RKO (cell line): ENCODE measurements around the gene ECHS1.
"Not testable (repeated sequence)": the region's sequence is repeated elsewhere in the genome, so short reads cannot be mapped to it uniquely, and the experiment has no call there.

ENCODE experiments used
- DNase-seq: peaks from one replicate; pipeline ENCODE4 v3.0.0-alpha.2; 2016; ENCODE audit warnings: low spot score

The ECHS1 gene

GRCh38 chr10:133378251-133379096 lies 5.3 kb upstream of the ECHS1 start:
- DNase-seq, result peak; percentile 47

- DNase-seq, result no peak
Measured at GRCh38 chr10:133377818-133378250, 4.7 kb upstream of the ECHS1 start.

DNA sequence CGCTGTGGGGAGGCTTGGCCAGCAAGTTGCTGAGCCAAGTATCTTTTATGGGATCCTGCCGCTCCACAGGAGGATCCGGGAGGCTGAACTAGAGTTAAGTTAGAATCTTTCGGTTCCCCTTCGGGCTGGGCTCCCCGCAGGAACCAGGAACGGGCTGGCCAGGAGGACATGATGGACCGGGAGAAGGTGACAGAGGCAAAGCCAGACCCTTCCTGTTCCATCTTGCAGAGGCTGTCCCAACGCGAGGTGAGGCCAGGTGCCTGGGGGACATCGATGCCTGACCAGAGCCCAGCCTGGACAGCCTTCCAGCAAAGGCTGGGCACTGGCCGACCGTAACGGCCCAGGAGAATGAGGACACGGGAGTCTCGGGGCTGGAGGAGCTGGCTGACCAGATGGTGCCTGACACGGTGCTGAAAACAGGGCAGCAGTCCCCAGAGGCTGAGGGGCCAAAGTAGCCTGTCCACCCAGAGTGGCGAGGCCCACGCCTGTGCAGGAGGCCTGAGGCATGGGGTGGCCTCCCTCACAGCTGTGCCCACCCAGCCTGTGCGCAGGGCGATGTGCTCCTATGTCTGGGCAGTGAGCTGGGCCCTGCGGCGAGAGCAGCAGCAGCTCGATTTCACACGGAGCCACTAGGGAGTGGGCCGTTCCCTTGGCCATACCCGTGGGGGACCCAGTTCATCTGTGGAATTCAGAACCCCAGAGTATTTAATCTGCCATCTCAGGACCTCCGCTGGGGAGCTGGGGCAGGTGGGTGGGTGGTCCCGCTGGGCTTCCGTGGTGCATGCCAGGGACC lies 4.1 kb upstream of the ECHS1 start:
- DNase-seq, result no peak

DNA sequence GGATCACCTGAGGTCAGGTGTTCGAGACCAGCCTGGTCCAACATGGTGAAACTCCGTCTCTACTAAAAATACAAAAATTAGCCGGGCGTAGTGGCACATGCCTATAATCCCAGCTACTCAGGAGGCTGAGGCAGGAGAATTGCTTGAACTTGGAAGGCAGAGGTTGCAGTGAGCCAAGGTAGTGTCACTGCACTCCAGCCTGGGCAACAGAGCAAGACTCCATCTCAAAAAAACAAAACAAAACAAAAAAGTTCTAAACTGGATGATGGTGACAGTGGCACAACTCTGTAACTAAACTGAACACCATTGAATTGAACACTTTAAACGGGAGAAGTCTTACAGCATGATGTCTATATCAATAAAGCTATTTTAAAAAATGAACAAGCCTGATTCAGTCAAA lies 3.0 kb upstream of the ECHS1 start:
- DNase-seq, result not testable (repeated sequence)

GRCh38 chr10:133375357-133376115 lies 2.4 kb upstream of the ECHS1 start:
- no peak for DNase-seq

DNA sequence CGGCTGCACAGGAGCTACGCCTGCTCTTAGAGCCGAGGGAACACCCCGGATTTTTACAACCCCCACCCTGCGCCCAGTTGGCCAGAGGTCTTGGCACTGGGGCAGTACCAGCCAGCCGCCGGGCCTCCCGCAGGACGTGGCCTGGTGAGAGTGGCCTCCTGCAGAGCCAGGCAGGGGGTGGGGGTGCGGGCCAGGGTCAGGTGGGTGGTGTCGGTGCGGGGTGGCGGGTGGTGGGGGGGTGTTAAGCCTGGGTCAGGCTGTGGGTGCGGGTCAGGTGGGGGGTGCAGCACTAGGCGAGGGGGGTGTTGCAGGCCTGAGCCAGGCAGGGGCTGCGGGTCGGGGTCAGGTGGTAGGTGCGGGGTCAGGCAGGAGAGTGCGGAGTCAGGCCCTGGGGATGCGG lies 647 bp downstream of the ECHS1 start:
- DNase-seq, result no peak

DNA sequence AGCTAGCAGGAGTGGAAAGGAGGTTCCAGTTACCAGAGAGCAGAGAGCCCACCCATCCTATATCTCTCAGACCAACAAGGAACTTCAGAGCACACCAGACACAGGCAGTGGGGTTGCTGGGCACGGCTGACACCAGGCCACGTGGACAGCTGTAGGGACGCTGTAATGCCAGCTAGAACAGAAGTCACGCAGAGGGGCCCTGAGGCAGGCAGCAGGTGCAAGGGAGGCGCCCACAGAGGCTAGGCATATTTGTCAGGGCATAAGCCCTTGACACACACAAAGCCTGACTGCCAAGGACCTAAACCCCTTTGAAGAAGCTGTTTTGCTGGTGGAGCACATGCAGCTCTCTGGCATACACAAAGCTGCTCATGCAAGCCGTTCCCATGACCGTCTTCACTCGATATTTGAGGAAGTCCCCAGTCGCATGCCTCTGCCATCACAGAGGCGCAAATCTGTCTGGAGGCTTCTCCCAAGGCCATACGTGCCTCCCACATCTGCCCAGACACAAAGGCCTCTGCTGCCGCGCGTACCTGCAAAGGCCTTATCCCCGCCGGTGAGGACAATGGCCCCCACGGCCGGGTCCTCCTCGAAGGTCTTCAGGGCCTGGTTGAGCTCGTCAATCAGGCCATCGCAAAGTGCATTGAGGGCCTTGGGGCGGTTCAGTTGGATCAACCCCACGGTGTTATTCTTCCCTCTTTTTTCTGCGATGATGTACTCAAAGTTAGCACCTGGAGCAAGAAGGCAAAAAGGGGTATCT lies 2.9 kb downstream of the ECHS1 start:
- DNase-seq, result no peak

GRCh38 chr10:133368153-133368552 lies 5.0 kb downstream of the ECHS1 start:
- DNase-seq, result no peak

DNA sequence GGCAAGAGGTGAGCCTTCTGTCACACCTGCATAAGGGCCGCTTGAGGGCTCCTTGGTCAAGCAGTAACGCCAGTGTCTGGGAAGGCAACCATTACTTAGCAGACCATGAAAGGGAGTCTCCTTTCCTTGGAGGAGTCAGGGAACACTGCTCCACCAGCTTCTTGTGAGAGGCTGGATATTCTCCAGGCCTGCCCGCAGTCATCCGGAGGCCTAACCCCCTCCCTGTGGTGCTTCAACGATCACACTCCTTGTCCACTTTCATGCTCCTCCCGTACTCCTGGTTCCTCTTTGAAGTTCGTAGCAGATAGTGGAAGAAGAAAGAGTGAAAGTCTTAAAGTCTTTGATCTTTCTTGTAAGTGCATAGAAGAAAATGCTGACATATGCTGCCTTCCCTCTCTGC lies 5.7 kb downstream of the ECHS1 start:
- DNase-seq, result not testable (repeated sequence)

GRCh38 chr10:133366751-133367150 lies 6.4 kb downstream of the ECHS1 start:
- no peak for DNase-seq

- DNase-seq, result no peak
Measured at GRCh38 chr10:133366130-133366478, 7.0 kb downstream of the ECHS1 start.

GRCh38 chr10:133365461-133366129 lies 7.6 kb downstream of the ECHS1 start:
- DNase-seq, result no peak

- no peak for DNase-seq
Measured at GRCh38 chr10:133364645-133365431, 8.3 kb downstream of the ECHS1 start.

GRCh38 chr10:133362846-133363245 lies 10.3 kb downstream of the ECHS1 start:
- DNase-seq, result no peak

DNA sequence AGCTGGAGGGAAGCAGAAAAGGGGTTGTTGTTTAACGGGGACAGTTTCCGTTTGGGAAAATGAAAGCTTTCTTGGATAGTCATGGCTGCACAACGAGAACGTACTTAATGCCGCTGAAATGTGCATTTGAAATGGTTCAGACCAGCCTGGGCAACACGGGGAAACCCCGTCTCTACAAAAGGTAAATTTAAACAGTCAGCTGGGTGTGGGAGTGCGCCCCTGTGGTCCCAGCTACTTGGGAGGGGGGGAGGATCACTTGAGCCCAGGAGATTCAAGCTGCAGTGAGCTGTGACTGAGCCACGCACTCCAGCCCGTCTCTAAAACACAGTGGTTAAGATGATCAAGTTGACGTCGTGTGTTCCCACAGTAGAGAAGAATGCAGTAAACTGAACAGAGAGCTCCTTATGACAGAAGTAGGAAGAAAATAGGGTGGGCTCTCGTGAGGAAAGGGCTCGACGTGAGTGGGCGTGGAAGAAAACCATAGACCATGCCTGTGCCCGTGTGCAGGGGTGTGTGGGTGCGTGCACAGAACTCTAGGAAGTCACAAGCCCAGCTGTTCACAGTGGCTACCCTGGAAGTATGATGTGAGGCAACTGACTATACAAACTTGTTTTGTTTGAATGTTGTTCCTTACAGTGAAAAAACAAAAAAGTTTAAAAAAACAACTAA lies 11.2 kb downstream of the ECHS1 start:
- DNase-seq, result no peak

DNA sequence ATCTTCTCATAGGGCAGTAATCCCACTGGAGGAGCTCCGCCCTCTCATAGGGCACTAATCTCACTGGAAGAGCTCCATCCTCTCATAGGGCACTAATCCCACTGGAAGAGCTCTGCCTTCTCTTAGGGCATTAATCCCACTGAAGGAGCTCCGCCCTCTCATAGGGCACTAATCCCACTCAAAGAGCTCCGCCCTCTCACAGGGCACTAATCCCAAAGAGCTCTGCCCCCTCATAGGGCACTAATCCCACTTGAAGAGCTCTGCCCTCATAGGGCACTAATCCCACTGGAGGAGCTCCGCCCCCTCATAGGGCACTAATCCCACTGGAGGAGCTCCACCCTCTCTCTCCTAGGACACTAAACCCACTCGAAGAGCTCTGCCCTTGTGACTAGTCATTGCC lies 11.9 kb downstream of the ECHS1 start:
- DNase-seq, result no peak

GRCh38 chr10:133359972-133360610 lies 13.1 kb downstream of the ECHS1 start:
- no peak for DNase-seq

DNA sequence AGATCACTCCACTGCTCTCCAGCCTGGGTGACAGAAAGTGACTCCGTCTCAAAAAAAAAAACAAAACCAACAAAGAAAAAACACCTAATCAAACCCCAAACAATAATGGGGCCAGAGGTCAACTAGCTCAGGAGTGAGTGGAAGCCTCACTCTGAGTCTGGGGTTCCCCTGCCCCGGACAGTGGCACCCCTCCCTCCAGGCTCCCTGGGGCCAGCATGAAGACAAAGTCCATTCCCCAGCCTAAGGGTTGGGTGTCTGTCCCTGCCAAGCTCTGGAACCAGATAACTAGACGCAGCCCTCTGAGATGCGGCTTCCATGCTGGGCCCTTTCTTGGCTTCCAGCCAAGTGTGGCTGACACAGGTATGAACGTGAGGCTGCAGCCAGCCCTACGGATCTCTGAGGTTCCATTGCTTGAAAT lies 13.6 kb downstream of the ECHS1 start:
- DNase-seq, result no peak

- DNase-seq, result no peak
Measured at GRCh38 chr10:133358925-133359310, 14.2 kb downstream of the ECHS1 start.
